HG03159 (cell line): ENCODE measurements around the gene BCOR.

Experiments
- ATAC-seq: cut with Tn5 transposase; IDR thresholded peaks from one replicate; pipeline ENCODE4 v1.9.1; 2021; ENCODE audit warnings: mild to moderate bottlenecking, moderate library complexity; ENCODE audit not compliant: unreplicated experiment

Gene BCOR

DNA sequence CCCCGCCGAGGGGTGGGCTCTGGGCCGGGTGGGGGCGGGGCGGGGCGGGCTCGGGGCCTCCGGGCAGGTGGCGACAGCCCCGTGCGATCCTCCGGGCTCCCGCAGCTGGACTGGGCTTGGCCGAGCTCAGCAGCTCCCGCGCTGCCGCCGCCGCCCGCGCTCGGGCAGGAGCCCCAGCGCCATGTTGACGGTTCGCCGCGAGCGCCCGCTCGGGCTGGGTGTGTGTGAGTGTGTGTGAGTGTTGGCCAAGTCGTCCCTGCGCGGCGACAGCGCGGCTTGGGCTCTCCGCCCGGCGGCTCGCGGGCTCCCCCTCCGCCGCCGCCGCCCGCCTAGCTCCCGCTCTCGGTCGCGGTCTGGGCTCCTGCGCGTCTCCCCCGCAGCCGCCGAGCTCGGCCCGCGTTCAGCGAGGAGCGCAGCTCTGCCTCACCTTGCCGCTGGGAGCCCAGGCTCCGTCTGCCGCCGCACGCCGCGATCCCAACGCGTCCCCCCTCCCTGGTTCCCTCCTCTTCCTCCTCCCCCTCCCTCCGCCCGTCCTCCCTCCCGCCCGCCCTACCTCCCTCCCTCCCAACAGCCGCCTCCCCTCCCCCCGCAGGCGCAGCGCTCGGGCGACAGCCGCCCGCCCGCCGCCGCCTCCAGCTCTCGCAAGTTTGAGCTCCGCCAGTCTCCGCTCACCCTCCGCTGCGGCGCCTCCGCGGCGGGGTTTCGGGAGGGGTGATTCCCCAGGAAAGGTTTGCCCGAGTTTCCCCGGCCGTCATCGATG lies at the start of gene BCOR:
BCOR (minus strand) TSS at position 455 of the 760 bp plus-strand sequence. CDS start 20,029 bp downstream, outside the sequence.
- ATAC-seq: peak; percentile 17

DNA sequence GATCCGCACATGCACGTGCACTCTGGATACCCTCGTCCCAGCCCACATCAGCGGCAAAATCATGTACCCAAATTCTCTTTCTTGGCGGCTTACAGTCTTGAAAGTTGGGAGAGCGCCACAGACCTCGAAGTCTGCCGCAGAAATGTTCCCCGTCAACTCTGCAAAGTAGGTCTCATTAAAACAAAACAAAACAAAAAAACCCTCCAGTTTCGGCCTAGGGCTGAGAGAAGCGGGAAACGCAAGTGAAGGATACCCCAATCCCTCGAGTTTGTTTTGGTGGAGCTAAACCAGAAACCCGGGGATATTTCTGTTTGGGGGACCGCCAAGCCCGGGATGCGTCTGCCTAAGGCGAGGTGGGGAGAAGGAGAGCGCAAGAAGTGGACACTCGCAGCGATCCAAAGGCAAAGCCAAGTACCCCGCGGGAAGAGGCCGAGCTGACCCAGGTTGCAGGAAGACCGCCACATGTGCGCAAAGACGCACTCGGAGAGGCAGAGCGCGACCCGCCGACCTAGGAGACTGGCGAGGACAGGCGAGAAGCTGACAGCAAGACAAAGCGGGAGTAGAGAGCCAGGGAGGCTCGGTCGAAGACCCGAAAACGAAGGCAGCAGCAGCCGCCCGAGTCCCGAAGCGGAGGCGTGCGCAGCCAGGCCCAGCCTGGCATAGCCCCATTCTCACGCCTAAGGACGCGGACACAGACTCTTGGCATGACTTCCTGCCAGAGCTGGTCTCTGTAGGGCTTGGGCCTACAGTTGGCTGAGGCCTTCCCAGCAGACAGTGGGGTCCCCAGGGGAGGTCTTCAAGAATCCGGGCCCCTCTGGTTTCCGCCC lies 49.6 kb upstream of the BCOR start:
- ATAC-seq: no peak

DNA sequence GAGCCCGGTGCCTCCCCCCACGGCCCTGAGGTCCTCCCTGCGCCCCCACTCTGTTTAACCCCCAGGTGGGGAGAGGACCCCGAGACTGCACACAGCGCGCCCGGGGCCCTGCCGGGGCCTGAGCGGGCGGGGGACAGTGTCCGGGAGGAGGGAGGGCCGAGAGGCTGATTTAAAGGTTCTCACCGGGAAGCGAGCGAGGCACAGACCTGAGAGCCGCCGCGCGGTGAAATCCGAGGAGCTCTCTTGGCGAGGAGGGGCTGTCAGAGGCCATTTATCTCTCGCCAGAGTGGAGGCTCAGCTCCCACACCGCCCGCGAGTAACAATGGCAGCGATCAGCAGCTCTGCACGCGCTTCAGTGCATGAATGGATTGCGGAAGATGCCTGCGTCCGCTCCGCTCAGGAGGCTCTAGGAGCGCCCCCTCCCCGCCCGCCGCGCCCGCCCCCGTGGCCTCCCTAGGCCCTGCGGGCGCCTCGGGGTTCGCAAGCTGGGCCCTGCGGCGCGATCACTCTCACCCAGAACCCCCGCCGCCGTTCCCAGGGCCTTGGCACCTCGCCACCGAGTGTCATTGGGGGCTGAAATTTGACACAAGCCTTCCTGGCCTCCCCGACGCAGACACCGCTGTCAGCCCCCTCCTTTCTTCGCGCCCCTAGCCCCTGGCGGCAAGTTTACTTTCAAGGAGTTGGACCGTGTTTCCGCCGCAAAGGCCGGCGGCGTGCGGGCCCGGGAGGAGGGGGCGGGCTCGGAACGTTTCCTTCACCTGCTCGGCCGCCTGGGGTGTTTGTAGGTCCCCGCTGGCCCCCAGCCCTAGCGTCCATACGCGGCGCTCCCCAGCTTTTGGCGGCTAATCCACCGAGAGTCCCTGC lies 48.7 kb upstream of the BCOR start:
- no peak for ATAC-seq

DNA sequence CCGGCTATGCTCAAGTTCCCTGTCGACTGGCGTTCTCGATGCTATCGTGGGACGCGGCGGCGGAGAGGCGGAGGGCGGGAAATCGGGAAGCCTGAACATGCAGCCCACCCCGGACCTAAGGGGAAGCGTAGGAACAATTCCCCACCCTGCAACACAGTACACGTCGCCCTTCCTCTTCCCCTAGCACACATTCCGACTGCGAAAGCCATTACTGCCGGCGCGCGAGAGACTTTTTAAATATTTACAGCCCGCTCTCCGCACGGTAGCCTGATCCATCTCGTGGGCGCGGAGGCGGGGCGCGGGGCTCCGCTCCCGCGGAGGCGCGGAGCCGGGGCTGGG lies 48.1 kb upstream of the BCOR start:
- ATAC-seq: no peak

DNA sequence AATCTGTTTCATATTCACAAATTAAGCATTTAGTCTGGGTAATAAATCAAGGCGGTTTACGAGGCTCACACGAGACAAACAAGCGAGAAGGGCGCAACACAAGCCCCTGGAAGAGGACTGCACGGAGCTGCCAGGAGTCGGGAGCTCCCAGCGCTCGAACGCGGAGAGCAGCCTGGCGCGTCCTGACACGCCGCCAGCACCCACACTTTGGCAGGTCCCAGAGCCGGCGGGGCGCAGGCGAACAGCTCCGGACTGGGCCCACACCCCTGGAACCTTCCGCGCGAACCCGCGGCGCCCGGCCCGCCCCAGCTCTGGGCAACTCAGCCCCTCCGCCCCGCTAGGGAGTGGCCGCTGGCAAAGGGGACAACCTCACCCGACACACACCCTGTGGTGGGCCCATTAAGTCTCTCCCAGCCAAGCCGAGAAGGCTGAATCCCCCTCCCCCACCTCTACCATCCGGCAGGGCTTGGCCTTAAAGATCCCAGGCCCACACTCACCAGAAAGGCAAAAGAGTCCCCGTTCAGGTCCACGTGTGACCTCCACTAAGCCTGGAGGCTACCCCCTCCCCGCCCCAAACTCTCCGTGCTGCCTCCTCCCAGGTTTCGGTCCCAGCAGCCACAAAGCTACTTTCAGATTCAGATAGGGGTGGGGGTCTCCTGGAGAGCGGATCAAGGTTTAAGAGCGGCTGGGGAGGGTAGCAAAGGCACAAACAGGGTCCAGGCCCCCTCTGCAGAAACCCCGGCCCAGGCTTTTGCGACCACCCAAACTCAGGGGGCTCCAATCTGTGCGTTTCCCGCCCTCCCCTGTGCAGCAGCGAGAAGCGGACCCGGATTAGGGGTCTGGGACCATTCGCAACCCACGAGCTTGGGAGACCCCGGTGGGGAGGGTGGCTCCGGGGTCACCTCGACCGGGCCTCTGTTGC lies 47.5 kb upstream of the BCOR start:
- no peak for ATAC-seq

DNA sequence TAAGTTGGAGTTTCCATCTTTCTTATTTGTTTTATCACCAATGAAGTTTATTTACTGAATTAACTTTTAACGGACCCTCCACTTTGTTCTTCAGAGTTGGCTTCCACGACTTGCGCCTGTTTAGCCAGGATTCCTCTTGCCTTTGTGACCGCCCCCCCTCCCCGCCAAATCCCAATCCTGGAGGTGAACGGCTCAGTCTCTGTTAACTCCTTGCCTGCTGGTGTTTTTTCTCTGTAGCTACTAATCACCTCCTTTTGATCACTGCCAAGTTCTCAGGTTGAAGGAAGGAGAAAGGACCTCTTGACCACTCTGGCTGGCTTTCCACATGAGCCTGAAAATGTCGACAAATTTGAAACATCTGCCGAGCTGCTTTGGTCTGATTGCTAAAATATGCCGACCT lies 46.8 kb upstream of the BCOR start:
- no peak for ATAC-seq

DNA sequence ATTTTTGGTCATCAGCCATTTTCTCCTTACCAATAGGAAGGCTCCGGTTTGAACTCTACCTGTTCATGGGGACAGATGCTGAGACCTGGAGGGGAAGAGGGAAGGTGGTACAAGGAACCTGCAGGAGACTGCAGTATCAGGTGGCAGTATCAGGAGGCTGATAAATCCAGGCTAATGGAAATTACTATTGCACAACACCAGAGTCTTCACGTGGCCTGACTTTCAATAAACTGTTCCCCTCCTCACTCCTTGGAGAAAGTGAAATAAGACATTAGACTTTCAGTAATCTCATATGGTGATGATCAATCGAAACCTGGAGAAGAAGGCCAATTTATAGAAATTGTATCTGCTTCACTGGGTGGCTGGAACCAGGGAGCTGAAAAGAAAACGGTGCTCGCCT lies 46.2 kb upstream of the BCOR start:
- ATAC-seq: no peak

DNA sequence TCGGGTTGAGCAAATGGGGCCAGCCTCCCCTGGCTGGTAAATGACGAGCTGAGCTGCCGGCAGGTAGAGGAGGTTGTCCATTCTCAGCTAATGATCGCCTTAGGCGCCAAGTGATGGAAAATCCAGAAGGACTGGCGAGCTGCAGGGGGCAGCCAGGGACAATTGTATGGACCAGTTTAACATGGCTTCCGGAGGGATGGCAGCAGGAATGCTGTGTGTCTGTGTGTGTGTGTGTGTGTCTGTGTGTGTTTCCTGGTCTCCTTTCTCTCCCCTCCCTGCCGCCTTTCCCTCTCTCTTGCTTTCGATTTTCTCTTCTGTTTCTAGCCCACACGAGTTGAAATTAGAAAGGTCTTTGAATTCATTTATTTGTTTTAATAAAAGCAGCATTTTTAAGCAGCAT lies 45.2 kb upstream of the BCOR start:
- no peak for ATAC-seq

DNA sequence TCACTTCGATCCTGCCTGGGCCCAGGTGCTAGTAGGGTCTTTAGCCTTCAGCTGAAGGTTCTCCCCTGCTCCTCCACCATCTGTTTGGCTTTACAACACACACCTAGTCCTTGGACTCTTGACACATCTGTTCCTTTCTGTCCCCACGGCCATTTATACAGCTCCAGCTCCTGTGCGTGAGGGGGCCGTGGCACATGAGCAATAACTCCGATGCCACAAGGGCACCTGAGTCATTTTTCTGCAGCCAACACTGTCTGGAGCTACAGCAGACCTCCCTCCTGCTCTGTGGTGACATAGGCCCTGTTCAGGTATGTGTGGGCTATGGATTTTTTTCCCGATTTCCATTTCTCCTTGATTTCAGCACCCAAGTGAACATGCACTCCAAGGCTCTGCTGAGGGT lies 44.7 kb upstream of the BCOR start:
- no peak for ATAC-seq

DNA sequence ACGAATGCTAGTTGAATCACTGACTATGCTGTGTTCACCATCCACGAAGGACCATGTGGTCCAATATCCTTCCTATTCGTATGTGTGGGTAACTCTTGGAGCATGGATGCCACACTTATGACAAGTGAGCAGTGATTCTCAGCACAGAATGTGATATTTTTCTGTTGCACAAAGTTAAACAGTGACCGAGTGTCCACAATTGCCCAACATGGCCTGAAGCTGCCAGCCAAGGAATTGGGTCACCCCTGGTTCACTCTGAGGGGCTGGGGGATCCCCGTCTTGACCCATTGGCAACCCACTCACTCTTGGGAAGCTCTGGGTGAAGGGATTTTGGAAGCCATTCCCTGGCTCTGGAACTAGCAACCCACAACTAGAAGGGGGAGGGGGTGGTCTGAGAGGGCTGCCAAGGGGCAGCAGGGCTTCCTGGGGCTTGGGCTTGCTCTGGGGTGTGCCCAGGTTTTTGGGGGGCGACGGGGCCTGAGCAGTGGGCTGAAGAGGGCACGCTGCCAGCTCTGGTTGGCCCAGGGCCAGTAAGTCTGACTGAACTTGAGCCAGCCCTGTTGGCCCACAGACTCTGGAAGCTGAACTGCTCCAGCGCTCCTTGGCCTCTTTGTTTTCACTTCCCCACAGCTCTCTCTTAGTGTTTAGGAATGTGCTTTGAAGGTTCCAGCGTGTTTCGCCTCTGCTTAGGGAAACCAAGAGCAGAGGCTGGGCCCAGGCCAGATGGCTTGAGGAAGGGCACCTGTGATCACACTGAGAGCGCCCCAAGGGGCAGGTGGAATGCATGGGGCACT lies 43.1 kb upstream of the BCOR start:
- ATAC-seq: no peak

DNA sequence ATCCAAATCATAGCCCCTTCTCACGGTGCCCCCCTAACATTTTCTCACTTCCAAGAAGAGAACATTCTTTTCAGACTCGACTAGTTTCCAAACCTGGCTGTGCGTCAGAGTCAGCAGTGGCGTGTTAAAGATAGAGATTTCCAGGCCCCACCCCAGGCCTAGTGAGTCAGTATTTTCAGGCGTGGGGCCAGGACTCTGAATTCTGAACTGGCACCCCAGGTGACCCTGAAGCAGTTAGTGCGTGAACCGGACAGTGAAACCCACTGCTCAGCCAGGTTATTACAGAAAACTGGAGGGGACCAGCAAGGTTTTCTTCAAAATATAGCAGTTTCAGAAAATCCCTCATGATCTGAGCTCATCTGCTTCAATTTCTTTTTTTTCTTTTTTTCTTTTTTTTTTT lies 35.0 kb upstream of the BCOR start:
- ATAC-seq: no peak

DNA sequence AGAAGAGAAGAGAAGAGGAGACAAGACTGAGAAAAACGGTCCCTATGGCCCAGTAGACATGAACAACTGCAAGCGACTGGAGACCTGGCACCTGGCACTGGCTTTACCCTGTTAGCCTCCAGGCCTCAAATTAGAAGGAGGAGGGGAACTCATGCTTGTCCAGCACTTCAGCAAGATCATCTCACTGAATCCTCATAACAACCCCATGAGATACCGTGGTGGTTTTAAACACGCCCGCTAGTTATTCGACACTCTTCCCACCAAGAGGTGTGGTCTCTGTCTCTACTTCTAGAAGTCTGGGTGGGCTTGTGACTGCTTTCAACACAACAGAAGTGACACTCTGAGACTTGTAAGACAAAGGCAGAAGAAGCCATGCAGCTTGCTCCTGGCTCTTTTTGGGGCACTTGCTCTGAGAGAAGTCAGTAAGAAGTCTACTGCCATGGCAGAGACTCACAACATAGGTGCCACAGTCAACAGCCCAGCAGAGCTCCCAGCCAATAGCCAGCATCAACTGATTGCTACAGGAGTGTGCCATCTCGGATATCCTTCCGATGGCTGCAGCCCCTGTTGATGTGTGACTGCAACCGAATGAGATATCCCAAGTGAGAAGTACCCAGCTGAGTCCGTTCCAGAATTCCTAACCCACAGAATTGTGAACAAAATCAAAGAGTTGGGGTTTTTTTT lies 34.0 kb upstream of the BCOR start:
- no peak for ATAC-seq

DNA sequence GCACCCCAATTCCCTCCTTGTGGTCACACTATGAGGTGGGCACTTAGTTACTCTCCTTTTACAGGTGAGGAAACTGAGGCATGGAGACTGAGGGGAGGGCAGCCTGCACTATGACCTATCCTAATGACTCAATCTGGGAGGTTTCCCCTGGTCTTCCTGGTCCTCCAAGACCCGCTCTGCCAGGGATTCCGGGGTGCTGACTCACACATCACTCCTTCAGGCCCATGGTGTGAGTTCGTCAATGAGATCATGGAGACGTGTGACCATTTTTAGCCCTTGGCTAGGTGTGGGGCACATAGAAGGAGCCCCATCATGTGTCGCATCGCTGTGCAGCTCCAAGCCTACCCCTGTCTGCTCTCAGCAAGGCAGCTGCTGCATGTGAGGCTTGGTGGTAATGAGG lies 32.4 kb upstream of the BCOR start:
- ATAC-seq: no peak

DNA sequence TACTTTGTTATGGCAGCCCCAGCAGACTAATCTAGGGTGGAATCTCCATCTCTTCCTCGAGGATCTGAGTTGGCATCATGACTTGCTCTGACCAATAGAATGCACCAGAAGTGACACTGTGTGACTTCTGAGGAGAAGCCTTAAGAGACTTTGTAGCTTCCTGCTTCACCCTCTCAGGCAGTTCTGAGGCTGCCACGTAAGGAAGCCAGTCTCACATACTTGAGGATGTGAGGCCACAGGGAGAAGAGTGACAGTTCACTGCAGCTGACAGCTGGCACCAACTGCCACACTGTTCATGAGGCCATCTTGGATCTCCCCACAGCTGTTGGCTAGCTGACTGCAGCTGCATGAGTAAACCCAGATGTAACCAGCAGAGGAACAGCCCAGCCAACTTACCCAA lies 29.3 kb upstream of the BCOR start:
- ATAC-seq: no peak

DNA sequence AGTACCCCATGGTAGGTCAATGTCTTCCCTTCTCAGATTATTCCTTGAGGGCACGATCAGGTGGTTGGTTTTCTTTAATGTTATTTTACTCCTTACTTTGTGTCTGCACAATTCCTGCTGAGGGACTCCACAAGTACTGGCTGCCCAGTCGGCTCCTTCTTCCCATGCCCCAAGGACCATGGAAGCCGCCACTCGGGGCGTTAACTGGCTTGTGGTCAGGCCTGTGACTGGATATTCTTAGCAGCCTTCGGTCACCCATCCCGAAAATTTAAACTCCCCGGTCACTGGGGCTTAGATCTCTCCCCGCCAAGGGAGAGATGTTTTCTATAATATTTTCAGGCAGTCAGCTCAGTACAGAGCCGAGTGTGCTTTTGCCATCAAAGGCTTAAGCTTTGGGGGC lies 24.7 kb upstream of the BCOR start:
- no peak for ATAC-seq

DNA sequence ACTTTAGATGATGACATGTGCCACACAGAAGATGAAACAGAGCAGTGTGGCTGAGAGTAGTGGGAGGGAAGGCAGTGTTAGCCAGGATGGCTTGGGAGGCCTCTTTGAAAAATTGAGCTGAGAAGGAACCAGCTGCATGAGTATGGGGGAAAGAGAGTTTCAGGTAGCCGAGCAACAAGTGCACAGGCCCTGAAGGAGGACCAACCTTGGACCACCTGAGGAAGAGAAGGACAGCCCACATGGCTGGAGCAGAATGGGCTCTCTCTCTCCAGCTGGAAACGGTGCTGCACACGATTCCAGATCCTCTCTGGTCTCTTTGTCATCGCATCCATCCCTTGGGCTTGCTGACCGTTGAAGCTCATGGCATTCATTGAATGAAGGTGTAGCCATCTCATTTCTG lies 23.9 kb upstream of the BCOR start:
- no peak for ATAC-seq

DNA sequence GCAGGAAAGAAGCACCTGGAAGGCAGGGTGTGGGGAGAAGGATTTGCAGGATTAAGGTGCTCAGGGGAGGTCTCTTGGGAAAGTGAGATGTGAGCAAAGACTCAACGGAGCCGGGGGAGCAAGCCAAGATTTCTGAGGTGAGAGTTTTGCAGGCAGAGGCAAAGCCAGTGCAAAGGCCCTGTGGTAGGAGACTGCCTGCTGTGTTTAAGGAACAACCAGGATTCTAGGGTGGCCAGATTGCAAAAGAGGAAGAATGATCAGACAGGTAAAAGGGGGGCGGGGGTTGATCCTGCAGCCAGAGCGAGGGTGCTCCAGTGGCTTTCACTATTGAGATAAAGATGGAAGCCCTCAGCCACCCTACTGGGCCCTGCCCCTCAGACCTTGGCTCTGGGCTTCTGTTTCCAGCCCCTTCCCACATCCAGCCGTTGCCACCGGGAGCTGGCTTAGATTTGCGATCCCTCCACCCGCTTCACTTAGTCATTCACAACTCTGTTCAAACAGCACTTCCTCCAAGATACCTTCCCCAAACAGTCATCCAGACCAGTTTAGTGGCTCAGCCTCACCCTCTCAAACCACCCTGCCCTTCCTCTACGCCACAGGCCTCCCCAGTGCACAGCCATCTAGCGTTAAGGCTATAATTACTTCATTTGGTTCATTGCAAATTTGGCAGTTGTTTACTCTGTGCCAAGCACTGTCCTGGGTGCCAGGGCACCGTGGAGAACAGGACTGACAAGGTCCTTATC lies 23.3 kb upstream of the BCOR start:
- ATAC-seq: no peak

DNA sequence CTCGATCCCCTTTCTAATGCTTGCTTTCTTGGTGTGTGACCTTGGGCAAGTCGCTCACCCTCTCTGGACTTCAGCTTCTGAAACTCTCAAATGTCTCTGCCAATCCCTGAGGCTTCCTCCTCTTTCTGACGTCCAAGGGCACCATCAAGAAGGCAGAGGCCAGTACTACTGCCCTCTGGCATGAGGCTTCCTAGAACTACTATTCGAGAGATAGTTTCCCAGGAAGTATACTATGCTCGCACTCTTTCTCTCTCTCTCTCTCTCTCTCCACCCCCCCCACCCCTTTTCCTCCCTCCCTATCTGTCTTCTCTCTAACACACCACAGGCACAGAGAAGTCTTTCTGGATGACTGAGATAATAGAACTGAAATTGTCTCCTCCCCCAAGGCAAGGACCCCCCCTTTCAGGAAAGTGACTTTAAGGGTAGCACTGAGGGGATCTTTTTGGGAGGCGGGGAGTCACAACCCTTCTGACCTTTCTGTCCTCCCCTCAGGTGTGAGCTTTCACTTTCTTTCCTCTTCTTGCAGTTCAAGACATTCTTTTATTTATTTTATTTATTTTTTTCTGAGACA lies 20.0 kb upstream of the BCOR start:
- ATAC-seq: no peak
